Fibroblast of the aortic adventitia (primary cell): ENCODE results near the gene PLA2G2F. TPM values are rescaled to one million over a fixed set of nuclear protein-coding genes. Genes with fewer than 3 reads are reported as not detected.
A peak's percentile ranks its signal among the peaks of the same experiment; 100 is the strongest.

Experiments used
- DNase-seq: peaks from one replicate; pipeline ENCODE4 v3.0.0-alpha.2; 2010; ENCODE audit warnings: low read depth
- H3K4me3 ChIP-seq: 2 replicates; pipeline ENCODE4 v1.5.1; 2011; ENCODE audit warnings: low read depth, mild to moderate bottlenecking, control low read depth, low read length, moderate library complexity
- total RNA-seq: library from RNA; depleted of rRNA; stranded (reverse); fragments of >200 nt; gene quantifications from 2 replicates; pipeline ENCODE4 v1.2.3, GENCODE V29; 2012; ENCODE audit warnings: low replicate concordance
- TF ChIP-seq, protein P1 (sequence below): IDR thresholded peaks from 2 replicates; pipeline ENCODE4 v1.5.1; 2011; ENCODE audit warnings: mild to moderate bottlenecking, low read length, control low read depth, inconsistent platforms; ENCODE audit not compliant: insufficient read depth

Gene PLA2G2F
- total RNA-seq, 1 donor, result not detected

DNA sequence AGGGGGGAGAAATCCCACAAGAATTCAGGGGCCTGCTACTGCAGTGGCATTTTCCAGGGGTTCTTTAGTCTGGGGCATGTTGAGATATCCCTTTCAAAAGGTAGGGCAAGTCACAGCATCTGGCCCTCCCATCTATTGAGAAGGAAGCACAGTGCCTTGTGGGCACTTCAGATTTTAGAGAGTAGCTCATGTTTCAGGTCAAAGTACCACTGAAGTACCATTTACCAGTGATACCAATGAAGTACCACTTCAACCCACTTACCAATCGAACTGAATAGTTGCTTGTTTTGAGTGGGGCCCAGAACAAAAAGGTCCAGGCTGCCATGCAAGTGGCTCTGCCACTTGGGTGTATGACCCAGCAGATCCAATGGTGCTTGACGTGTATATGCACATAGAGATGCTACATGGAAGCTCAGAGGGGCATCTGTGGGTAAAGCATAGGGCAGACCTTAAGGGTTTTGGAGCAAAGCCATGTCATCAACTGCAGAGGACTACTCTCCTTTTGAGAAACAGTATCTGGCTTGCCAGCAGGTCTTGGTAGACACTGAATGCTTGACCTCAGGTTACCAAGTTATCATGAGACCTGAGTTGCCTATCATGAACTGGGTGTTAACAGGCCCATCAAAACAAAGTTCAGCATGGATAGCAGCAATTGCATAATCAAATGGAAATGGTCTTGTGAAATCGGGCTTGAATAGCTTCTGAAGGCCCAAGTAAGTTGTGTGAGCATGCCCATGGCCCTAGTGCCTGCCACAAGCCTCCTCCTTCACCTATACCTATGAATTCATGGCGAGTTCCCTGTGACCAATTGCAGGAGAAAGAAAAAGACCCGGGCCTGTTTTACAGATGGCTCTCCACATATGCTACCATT is 43.3 kb upstream of the PLA2G2F start:
- TF ChIP-seq, protein P1, sequence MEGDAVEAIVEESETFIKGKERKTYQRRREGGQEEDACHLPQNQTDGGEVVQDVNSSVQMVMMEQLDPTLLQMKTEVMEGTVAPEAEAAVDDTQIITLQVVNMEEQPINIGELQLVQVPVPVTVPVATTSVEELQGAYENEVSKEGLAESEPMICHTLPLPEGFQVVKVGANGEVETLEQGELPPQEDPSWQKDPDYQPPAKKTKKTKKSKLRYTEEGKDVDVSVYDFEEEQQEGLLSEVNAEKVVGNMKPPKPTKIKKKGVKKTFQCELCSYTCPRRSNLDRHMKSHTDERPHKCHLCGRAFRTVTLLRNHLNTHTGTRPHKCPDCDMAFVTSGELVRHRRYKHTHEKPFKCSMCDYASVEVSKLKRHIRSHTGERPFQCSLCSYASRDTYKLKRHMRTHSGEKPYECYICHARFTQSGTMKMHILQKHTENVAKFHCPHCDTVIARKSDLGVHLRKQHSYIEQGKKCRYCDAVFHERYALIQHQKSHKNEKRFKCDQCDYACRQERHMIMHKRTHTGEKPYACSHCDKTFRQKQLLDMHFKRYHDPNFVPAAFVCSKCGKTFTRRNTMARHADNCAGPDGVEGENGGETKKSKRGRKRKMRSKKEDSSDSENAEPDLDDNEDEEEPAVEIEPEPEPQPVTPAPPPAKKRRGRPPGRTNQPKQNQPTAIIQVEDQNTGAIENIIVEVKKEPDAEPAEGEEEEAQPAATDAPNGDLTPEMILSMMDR, result no peak
- H3K4me3 ChIP-seq, result no peak overlapping the region
- no peak for DNase-seq

DNA sequence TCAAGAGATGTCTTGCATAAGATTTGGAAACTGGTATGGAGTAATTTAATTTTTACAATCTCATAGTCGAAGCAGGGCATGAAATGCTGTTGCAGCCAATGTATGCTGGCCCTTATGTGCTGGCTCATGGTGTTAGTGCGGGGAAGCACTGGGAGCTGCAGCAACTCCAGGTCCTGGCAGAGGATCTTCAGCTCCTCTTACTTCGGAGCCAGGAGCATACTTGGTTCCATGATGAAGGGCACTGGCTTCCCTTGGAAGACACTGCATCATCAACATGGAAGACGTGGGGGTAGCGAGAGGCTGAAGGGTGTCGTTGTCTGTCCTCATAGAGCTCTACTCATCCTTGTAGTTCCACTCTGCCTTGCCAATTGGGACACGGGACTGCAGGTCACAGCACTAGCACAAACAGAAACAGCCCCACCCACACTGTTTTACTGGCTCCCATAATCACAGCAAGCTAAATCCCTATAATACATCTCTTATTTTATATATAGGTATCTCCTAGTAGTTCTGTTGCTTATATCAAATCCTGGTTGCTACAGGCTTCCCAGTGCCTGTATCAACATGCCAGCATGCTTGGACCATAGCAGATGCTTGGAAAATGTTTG is 42.2 kb upstream of the PLA2G2F start:
- TF ChIP-seq, protein P1, result no peak
- DNase-seq, result no peak
- no peak overlapping the region for H3K4me3 ChIP-seq

DNA sequence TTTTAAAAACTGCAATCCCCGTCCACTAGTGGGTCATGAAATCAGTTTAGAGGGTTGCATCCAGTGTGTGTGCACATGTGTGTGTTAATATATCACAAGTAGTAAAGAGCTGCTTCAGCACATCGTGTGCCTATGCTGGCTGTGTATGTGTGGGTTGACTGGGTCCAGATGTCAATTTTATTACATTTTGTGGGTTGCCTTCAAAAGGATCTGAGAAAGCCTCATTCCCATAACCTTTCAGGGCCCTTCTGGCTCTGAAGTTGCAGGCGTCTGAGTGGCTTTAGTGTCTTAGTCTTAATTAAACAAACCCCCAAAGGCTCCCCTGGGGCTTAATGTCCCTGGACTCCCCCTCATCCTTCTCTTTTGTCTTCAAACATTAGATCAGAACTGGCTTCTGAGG is 39.6 kb upstream of the PLA2G2F start:
- DNase-seq, result no peak
- TF ChIP-seq, protein P1, result no peak
- no peak overlapping the region for H3K4me3 ChIP-seq

DNA sequence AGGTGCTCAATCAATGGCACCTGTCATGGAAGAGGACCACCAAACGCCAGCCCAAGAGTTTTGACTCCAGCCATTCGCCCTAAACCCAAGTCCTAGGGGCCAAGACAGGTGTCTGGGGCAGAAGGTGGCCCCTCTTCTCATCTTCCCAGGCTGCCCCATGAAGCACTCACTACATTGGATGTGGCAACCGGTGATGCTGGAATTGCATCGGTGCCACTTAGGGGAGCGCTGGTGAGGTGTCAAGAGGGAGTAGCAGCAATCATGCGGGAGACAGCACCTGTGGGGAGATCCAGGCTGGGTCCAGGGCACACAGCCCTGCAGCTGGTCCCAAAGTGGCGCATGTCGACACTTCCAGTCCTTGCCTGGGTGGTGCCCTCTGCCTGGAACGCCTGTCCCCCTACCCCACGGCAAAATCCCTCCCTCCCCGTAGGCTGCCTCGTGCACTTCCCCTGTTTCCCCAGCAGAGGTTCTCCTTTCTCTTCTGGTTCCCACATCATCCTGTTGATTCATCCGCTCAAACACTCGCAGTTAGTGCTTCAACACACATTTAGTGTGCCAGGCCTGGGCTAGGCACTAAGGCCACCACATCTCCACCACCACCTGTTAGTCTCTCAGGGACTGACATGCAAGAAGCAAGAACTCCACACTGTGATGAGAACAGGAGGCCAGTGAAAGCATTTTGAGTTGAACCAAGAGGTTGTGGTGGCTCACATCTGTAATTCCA is 38.3 kb upstream of the PLA2G2F start:
- TF ChIP-seq, protein P1, result peak; percentile 91
- peak; percentile 75 for DNase-seq
- no peak overlapping the region for H3K4me3 ChIP-seq

DNA sequence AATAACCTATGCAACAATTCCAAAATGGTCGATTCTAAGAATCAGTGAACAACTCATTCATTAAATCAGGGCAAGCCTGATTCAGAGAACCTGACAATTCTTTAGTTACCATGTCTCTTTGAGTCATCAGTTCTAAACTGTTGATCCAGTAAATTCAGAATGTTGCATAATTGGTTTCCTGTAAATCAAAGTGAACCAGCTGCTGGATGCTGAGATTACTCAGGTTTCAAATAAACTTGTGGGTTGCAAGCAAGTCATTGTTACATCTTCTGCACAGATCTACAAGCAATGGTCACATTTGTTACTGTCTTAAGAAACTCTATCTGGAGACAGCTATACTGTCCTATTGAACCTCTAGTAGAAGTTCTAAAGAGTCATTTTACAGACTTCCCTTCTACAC is 36.2 kb upstream of the PLA2G2F start:
- H3K4me3 ChIP-seq, result no peak overlapping the region
- DNase-seq, result peak; percentile 77
- TF ChIP-seq, protein P1, result no peak

DNA sequence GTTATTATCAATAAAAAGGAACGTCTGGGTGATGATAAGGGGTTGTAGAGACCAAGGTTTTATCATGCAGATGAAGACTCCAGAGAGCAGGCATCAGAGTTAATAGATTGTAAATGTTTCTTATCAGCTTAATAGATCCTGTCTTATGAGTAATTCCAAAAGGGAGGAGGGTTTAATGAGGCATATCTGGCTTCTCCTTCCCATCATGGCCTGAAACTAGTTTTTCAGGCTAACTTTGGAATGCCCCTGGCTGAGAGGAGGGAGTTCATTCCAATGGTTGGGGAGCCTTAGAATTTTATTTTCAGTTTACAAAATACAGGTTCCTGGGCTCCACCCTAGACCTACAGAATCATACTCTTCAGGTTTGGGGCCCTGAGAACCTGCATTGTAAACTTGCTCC is 33.3 kb upstream of the PLA2G2F start:
- no peak overlapping the region for H3K4me3 ChIP-seq
- DNase-seq, result peak; percentile 52
- TF ChIP-seq, protein P1, result no peak
